GM21825 (cell line): ENCODE data around the gene ACE2.

Experiments used
- ATAC-seq: cut with Tn5 transposase; IDR thresholded peaks from one replicate; pipeline ENCODE4 v1.9.1; 2021; ENCODE audit warnings: mild to moderate bottlenecking, moderate library complexity; ENCODE audit not compliant: unreplicated experiment

The ACE2 gene

DNA sequence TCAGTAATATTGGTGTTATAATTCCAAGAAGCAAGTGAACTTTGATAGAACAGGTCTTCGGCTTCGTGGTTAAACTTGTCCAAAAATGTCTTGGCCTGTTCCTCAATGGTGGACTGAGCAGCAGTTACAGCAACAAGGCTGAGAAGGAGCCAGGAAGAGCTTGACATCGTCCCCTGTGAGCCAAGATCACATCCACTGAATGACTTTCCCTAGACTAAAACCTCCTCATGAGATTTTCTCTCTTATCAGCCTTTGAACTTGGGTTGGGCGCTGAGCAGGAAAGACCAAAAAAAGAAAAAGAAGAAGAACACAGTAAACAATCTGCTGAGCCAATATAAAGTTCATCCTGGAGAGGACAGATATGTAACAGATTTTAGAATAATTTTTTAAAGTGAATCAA lies at the start of gene ACE2:
TSS of gene ACE2 (minus strand) at position 216 of the 400 bp plus-strand sequence. CDS start at position 167, 49 bp downstream.
- ATAC-seq = no peak

DNA sequence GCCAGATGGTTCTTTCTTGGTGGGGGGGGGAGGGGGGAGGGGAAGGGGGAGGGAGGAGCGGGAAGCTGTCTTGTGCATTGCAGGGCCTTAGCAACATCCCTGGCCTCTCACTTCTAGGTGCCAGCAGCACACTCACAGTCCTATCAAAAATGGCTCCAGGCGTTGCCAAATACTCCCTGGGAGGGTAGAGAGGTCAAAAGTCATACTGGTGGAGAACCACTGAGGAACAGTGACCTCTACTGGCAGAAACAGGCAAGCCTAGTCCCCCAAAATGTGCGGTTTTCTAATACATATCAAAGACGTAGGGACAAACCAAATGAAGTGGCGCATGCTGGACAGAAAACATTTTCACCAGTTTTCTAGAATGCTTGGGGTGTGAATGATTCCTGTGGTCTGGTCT lies 46.8 kb upstream of the ACE2 start:
- ATAC-seq = peak; percentile 47

DNA sequence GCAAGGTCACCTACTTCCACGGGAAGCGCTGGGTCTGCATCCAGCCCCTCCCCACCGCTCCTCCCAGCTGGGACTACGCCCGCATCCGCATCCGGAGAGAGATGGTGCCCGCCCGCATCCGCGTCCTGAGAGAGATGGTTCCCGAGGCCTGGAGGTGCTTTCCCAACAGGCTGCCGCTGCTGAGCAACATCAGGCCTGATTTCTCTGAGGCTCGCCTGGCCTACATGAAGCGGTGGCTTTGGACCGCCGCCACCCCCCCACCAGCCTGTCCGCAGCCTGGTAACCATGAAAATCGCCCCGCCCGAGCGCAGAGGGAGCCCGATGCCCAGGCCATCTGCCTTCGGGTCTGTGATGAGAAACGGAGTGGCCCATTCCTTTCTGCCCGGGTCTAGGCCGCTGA lies 45.8 kb upstream of the ACE2 start:
- ATAC-seq = no peak

DNA sequence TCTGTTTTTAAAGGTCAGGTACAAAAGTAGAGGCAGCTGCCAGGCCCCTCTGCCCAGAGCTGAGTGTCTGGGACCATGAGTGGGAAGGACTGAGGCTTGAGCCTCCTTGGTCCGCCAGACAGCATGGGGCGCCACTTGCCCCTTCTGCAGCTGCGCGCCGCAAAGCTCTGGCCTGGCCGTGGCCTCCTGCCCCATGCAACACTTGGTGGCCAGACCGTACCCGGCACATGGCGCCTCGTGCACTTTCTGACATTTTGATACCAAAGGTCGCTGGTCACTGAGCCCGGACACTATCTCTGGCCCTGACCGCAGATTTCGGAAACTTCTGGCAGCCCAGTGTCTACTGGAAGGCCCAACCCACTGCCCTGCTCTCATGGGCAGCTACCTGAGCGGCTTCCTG lies 45.3 kb upstream of the ACE2 start:
- ATAC-seq = no peak

DNA sequence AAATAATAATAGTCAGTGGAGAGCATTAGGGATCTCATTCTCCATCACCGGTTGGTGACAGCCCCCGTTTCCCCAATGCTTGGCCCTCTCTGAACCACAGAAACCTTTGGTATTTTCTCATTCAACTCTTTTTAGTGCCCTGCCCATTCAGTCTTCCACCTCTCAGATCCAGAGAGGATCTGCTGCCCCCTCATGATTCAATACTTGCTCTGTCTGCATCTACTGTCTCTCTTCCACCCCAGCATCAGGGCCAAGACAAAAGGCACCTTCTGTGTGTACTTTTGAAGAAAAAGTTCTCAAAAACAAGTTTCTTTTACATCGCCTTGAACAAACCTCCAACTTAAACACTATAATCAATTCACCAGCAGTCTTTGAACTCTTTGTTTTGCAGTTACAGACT lies 44.5 kb upstream of the ACE2 start:
- ATAC-seq = no peak

DNA sequence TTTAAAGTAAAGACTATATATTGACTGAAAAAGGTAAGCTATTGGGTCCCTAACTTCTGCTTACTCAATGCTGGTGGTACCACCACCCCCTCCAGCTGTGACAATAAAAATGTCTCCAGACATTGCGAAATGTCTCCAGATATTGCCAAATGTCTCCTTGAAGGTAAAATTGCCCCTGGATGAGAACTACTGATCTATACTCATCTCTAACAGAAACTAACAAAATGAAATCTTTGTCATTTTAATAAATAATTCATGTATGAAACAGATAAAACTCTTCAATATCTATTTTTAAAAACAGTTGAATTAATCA lies 43.8 kb upstream of the ACE2 start:
- ATAC-seq = no peak

DNA sequence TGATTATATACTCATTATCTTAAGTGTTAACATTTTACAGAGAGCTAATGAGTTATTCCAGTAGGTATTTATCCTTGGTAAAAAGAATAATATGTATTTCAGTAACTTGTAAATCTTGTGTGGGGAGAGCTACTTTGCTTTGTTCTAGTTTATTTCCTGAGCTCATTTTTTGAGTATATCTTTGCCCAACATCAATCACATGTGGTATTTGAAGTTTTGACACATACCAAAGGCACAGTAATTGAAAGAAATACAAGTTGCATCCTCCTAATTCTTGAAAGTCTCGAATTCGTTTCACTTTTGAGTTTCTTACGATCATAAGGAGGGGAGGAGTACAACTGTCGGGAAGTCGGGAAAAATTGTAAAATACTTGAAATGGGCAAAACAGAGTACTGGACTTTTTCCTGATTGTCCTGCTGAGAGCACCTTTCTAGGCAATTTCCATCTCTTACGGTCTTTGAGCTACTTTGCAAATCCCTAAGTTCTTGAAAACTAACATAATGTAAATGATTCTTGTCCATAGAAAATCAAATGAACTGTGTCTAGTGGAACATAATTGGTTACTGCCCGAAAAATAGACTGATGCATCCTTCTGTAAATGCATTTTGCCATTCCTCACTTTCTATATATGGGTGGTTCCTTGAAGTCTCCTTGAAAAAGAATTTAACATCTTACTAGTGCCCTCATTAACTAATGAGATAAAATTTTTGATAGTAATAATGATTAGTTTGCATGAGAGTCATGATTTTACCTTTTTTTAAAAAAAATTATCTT lies 43.2 kb upstream of the ACE2 start:
- no peak for ATAC-seq

DNA sequence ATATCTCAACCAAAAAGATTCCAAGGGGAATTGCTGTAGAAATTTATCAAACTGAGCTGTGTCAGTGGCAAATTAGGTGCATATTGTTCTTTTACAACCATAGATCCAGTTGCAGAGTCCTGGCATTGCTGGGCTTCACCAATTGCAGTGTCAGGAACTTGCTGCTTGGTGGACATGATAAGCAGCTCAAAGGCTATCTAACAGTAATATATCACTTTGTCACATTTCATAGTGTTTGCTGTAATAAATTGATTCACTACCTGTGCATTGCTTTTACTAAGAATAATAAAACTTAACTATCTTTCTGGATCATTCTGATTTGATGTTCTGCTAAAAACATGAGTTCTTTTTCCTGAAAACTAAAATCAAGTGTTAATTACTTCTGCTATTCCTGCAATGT lies 30.9 kb upstream of the ACE2 start:
- no peak for ATAC-seq

DNA sequence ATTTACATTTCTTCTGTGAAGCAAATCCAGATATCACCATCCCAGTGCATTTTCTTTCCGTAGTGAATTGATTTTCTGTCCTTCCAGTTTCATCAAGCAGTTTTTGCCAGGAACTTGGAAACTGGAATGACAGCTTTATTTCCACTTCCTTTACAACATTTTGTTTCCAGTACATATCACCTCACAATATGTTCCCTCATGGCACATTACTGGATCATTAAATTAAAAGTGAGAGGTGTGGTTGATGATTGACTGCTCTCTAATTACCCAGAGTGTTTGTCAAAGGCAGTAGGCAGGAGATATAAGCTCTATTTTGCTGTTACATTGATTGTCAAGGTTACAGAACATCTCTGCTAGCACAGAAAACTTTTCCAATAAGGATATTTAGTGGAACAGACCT lies 22.3 kb upstream of the ACE2 start:
- ATAC-seq = no peak

DNA sequence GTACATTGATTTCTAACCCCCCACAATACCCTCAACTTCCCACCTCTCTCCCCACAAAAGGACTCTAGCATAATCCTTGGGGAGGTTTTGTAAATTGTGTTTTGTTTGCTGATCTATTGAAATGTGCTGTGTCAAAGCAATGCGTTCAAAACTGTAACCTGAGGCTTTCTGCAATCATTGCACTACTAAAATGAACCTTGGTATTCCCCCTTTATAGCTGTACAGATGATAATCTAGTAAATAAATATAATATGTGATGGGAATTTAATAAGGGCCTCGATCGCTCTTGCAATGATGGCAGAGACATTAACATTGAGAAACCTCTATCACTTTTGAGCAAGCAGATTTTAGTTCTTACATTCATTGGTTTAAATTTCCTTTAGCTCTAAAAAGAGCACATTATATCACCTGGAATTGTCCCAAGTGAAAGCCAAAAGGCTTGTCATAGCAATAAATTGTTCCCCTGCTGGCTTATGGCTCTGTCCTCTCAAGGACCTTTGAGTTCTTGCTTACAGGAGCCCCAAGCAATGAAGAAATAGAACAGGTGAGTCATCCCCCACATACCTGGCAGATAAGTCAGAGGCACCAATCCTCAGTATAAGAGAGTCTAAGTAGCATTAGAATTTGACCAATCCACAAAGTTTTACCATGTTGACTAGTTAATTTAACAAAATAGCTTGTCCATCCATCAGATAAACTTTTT lies 18.4 kb upstream of the ACE2 start:
- ATAC-seq = no peak

DNA sequence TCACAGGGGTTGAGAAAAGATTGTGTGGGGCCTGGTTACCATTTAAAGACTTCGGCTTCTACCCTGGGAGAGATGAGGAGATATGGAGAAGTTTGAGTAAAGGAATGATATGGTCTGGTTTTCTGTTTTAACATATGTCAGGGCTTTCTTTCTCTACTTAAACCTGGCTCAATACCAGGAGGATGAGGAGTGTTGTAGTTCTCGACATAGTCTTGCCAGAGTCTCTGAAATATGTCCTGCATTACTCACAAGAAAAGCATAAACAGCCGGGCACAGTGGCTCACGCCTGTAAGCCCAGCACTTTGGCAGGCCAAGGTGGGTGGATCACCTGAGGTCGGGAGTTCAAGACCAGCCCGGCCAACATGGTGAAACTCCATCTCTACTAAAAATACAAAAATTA lies 16.4 kb upstream of the ACE2 start:
- no peak for ATAC-seq

DNA sequence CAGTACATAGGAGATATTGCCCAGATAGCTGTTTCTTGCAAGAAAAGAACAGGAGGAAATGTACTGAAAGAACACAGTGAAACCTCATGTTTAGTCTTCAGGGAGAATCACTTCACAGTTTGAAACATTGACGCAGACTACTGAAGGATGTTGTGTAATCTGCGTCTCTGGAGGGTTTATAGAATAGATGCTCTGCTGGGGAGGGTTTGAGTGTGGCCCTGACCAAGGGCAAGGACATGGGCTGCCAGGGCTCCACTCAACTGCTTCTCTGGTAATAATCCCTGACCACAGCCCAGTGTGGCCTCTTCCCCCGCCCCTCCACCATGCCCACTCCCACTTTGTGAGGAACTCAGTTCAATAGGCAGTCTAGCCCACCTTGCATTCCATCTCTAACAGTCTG lies 15.8 kb upstream of the ACE2 start:
- no peak for ATAC-seq

DNA sequence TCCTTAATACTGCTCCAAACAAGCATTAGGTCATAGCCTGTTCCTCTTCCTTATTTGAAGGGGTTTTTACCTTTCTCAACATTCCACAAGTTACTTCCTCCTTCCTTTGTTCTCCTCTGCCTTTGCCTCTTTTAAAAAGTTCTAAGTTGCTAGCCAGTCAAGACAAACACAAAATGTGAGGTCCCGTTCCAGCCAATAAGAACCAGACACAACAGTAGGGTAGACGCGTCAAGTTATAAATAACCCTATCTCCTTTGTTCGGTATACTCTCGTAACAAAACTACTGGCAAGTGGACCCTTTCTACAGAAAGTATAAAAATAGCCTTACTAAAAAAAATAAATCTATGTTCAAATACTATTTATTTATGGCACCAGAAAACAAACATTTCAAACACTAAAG lies 6.3 kb upstream of the ACE2 start:
- ATAC-seq = no peak

DNA sequence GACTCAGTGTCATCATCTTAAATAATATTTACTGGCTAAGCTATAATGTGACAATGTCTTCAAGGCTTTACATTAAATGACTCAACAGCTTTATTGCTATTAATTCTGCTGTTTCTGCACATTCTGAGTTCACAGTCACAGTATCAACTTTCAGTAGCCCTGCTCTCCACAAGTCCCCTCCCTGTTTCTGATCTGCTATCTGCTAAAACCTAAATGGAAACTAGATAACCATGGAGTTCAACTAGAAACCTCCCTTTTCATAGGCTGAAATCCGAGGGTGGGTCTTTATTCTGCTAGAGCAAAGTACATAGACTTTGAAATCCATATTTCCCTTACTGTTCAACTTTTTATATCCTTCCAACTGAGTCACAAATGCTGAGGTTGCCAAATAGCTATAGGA lies 5.4 kb upstream of the ACE2 start:
- ATAC-seq = no peak

DNA sequence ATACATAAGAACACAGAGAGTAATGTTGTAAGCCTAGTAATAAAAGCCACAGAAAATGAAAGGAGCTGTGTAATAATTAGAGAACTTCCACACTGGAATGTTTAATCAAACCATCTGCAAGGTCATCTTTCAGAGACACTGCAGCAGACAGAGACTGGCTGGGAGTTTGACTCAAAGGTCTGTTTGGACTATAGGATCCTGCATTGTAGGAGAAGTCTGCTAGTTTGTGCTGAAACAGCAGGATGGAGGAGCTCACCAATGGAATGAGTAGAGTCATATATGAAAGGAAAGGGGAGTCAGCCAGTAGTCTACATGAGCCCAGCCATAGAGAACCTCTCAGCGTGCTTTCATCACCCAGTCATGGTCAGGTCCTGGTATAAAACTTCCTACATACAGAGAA lies 4.5 kb upstream of the ACE2 start:
- ATAC-seq = no peak

DNA sequence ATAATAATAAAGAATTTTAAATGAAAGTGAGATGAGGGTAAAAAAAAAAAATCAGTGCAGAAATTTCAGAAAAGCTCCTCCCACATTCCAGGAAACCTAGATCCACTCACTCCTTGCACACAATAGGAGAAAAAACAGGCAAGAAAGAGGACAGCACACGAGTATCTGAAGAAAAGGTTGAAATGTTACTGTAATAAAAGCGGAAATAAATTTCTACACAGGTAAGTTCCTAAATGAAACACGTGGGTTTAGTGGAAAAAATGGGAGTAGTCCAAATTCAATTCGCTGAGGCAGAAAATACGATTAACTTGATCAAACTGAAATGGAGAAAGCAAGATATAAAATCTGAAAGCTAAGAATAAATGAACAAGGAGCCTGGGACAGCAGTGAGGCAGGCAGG lies 2.0 kb upstream of the ACE2 start:
- ATAC-seq = no peak

DNA sequence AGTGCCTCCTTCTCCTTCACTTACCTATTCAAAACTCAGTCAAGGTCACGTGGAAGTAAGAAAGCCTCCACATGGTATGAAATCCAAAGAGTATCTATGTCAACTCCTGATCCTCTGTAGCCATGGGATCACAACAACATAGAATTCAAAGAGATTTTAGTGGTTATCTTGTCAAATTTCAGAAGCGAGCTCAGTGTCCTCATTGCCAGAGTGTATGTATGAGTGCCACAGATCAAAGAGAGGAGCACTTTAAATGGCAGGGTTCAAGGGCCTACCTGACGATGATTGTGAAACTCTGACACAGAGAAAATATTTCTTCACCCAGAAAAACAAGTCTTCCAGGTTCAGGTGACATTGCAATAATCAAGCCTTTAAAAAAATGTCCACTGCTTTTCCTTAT lies 1.2 kb upstream of the ACE2 start:
- ATAC-seq = no peak

DNA sequence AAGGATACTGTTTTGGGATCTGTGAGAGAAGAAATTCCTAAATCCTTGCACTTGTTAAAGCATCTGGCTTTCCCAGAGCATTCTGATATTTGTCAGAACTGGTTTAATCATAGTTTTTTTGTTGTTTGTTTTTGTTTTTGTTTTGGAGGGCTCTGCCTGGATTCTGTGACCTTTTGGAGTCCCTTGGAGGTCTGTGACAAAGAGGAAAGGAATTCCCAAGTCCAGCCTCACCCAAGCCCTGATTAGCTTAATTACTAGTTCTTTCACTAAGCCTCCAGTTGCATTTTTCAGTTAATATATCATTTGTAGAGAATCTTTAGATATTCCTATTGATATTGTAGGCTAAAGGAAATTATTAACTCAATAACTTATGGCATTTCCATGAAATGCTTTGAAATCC lies 711 bp downstream of the ACE2 start:
- no peak for ATAC-seq

DNA sequence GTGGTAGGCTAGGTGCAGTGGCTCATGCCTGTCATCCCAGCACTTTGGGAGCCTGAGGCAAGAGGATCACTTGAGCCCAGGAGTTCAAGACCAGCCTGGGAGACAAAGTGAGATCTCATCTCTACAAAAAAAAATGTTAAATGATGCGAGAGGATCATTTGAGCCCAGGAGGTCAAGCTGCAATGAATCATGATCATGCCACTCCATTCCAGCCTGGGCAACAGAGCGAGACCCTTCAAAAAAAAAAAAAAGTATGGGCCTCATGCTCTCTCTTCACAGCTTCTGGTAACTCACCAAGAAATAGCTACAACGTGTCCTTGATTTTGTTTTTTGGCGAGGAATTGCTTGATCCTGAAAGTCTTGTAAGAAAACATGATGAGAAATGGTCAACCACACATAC lies 1.3 kb downstream of the ACE2 start:
- ATAC-seq = no peak

DNA sequence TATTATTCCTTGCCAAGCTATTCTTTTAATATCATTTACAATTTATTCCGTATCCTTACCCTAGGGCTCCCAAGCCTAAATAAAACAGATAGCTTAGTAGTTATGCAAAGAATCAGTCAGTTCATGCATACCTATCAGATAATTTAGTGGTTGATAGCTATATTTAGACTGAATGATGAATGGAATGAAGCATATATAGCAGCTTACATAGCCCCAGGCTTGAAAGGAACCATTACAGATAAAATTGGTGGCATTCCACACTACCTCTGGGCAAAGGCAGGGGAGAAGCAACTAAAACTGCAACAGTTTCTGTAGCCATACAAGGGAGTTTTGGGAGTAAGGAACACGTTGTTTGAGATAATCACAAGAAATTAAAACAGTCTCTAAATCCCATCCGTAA lies 2.7 kb downstream of the ACE2 start:
- ATAC-seq = no peak

DNA sequence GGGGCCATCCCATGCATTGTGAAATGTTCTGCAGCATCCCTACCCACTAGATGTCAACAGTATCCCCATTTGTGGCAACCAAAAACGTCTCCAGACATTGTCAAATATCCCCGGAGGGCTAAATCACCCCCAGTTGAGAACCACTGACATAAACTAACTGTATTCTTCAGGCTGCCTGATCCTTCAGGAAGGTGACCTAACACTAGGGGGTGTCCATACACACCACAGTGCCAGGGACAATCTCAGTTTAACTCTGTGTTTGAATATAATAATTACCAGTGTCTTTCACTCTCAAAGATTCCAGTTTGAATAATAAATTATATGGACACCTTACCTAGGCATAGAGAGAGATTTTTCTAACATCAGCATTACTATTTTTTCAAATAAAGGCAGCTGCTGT lies 6.4 kb downstream of the ACE2 start:
- no peak for ATAC-seq

DNA sequence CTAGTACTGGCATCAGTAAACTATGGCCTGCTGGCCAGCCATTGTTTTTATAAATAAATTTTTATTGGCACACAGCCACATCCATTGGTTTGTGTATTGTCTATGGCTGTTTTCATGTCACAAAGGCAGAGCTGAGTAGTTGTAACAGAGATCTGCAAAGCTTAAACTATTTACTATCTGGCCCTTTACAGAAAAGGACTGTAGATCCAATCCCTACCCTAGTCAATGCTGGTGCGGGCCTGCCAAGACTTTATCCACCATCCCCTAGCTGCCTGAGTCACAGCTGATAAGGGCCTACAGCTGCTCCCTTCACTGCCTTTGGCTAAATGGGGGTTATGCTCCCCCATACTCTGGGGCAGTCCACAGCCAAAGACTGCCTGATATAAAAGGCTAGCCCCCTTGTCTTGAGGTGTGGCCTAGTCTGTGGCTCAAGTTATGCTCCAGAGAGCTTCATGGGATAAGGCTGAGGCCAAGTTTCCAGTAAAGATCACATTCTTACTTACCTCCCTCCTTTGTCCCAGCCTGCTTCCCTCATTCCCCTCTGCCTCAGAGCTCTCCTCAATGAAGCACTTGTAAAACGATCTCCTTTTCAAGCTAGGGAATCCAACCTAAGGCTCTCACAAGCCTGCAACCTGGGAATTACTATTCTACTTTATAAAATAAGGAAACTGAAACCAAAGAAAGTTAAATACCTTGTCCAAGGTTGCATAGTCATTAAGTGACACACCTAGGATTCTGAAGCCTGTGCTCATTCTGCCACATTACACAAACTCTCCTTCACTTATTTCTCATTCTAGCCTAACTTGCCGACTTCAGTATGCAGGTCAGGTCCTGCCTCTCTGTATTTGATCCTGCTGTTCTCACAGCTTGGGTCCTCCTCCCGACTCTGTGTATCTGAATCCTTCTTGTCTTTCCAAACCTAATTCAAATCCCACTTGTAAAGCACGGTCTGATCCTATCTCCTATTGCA lies 20.7 kb downstream of the ACE2 start:
- no peak for ATAC-seq
